Hepatocyte (in vitro differentiated cells): ENCODE measurements around the gene SERGEF. TPM values are rescaled to one million over a fixed set of nuclear protein-coding genes. Genes with fewer than 3 reads are reported as not detected.

Experiments
- DNase-seq: peaks from one replicate; pipeline ENCODE4 v3.0.0-alpha.2; 2016; ENCODE audit warnings: low spot score
- H2AFZ ChIP-seq: fragments of 200-600 bp; sonication (generic); 2 replicates; pipeline ENCODE4 v1.6.0; 2016; ENCODE audit warnings: antibody characterized with exemption, mild to moderate bottlenecking
- H3K27ac ChIP-seq: fragments of 200-600 bp; sonication (generic); 2 replicates; pipeline ENCODE4 v1.5.1; 2016; ENCODE audit warnings: mild to moderate bottlenecking
- H3K27me3 ChIP-seq: fragments of 200-600 bp; sonication (generic); 2 replicates; pipeline ENCODE4 v1.6.1; 2016
- H3K36me3 ChIP-seq: fragments of 200-600 bp; sonication (generic); replicated peaks from 2 replicates; pipeline ENCODE4 v1.5.1; 2016; ENCODE audit warnings: low read depth; ENCODE audit not compliant: insufficient read depth
- H3K4me1 ChIP-seq: fragments of 200-600 bp; sonication (generic); 2 replicates; pipeline ENCODE4 v1.5.1; 2016; ENCODE audit warnings: mild to moderate bottlenecking, moderate library complexity; ENCODE audit not compliant: insufficient read depth
- H3K4me2 ChIP-seq: fragments of 200-600 bp; sonication (generic); 2 replicates; pipeline ENCODE4 v1.6.0; 2016
- H3K4me3 ChIP-seq: fragments of 200-600 bp; sonication (generic); 2 replicates; pipeline ENCODE4 v1.5.1; 2016; ENCODE audit warnings: mild to moderate bottlenecking
- H3K79me2 ChIP-seq: fragments of 200-600 bp; sonication (generic); 2 replicates; pipeline ENCODE4 v1.6.0; 2017; ENCODE audit warnings: mild to moderate bottlenecking
- H3K9me2 ChIP-seq: fragments of 200-600 bp; sonication (generic); replicated peaks from 2 replicates; pipeline ENCODE4 v1.6.0; 2017; ENCODE audit warnings: mild to moderate bottlenecking; ENCODE audit not compliant: insufficient read depth
- H3K9me3 ChIP-seq: fragments of 200-600 bp; sonication (generic); 2 replicates; pipeline ENCODE4 v1.5.1; 2016; ENCODE audit warnings: low read depth, mild to moderate bottlenecking
- H4K20me1 ChIP-seq: fragments of 200-600 bp; sonication (generic); 2 replicates; pipeline ENCODE4 v1.6.0; 2016; ENCODE audit warnings: mild to moderate bottlenecking; ENCODE audit not compliant: insufficient read depth, poor library complexity, severe bottlenecking
- EZH2 ChIP-seq: fragments of 200-600 bp; sonication (generic); IDR thresholded peaks from 2 replicates; pipeline ENCODE4 v1.6.1; 2016; ENCODE audit warnings: antibody characterized with exemption, mild to moderate bottlenecking, borderline replicate concordance
- EZH2phosphoT487 ChIP-seq: fragments of 200-600 bp; sonication (generic); IDR thresholded peaks from one replicate; pipeline ENCODE4 v1.6.1; 2018; ENCODE audit warnings: antibody characterized with exemption, mild to moderate bottlenecking, low read depth, moderate library complexity; ENCODE audit not compliant: unreplicated experiment, severe bottlenecking
- WGBS: methylation state at CpG from one replicate; pipeline ENCODE4 v1.1.6; 2016; ENCODE audit warnings: low lambda C conversion rate; ENCODE audit errors: missing lambda C conversion rate; 5-methylcytosine and 5-hydroxymethylcytosine counted together
- polyA plus RNA-seq: library from polyadenylated mRNA; unstranded; fragments of >200 nt; fragmentation: Nextera tagmentation; extraction: Ambion mirVana; gene quantifications from 2 replicates; pipeline ENCODE4 v1.2.1, GENCODE V29; 2016
- total RNA-seq: library from RNA; depleted of rRNA; stranded (reverse); fragments of >200 nt; gene quantifications from 2 replicates; pipeline ENCODE4 v1.2.3, GENCODE V29; 2014
- TF ChIP-seq, protein P1 (sequence below): fragments of 200-600 bp; sonication (generic); IDR thresholded peaks from 2 replicates; pipeline ENCODE4 v1.5.1; 2016; ENCODE audit warnings: antibody characterized with exemption, mild to moderate bottlenecking; ENCODE audit not compliant: poor library complexity

SERGEF gene
- total and polyA plus RNA-seq, 2 experiments from 2014 or later = 21.7 to 28.7 TPM

DNA sequence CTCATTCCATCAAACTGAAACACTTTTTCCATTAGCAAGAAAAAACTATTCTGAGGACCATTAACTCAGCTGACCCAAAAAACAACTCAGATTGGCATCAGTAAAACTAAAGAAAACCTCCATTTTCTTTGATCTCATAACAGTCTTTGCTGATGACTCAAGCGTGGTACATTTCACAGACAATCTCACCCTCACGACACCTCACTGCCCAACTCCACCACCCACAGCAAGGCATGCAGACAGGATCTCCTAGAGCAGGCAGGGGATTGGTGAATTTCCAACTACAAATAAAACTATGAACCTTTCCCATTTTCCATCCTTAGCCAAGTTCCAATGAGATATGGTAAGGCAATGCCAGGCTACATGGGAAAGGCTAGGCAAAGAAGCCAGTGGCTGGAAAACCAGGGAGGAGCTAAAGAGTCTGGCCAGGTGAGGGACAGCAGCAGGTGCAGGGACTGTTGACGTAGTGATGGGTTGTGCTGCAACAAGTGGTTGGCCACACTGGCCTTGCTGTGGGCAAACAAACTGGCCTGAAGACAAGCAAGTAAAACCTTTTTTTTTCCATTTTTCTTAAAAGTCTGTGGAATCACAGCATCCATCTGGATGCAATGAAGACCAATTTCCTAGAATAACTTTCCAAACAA, 97.2 kb downstream of the SERGEF start:
- H3K27me3 ChIP-seq = no peaks in the 10 kb centered on the region
- H4K20me1 ChIP-seq = no peaks in the 10 kb centered on the region
- H3K9me3 ChIP-seq = no peaks in the 10 kb centered on the region
- H3K4me3 ChIP-seq = no peak overlapping the region
- no peaks in the 10 kb centered on the region for H3K36me3 ChIP-seq
- no peak for TF ChIP-seq EZH2
- TF ChIP-seq EZH2phosphoT487 = no peak
- TF ChIP-seq, protein P1, sequence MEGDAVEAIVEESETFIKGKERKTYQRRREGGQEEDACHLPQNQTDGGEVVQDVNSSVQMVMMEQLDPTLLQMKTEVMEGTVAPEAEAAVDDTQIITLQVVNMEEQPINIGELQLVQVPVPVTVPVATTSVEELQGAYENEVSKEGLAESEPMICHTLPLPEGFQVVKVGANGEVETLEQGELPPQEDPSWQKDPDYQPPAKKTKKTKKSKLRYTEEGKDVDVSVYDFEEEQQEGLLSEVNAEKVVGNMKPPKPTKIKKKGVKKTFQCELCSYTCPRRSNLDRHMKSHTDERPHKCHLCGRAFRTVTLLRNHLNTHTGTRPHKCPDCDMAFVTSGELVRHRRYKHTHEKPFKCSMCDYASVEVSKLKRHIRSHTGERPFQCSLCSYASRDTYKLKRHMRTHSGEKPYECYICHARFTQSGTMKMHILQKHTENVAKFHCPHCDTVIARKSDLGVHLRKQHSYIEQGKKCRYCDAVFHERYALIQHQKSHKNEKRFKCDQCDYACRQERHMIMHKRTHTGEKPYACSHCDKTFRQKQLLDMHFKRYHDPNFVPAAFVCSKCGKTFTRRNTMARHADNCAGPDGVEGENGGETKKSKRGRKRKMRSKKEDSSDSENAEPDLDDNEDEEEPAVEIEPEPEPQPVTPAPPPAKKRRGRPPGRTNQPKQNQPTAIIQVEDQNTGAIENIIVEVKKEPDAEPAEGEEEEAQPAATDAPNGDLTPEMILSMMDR = no peak
- H3K9me2 ChIP-seq = no peaks in the 10 kb centered on the region
- no peak overlapping the region for H2AFZ ChIP-seq
- no peaks in the 10 kb centered on the region for H3K4me1 ChIP-seq
- H3K4me2 ChIP-seq = no peak overlapping the region
- H3K27ac ChIP-seq = no peak overlapping the region
- DNase-seq = no peak
- whole genome bisulfite sequencing = 94% methylated on average over 3 of the region's 3 CpGs
- no peaks in the 10 kb centered on the region for H3K79me2 ChIP-seq

DNA sequence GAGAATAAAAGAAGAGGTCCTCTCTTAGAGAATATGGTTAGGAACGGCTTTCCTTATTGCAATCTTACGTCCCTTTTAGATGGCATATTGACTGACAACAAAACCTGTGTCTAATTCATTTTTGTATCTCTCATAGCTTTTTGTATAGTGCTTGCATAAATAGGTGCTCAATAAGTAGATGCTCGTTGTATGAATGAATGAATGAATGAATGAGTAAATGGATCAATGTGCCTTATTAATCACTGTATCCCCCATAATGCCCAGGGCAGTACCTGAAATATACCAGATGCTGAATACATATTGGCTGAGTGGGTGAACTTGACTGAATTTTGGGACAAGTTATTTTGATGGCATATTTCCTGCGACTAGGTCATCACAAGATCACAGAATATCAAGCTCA, 97.9 kb downstream of the SERGEF start:
- no peaks in the 10 kb centered on the region for H3K79me2 ChIP-seq
- DNase-seq = no peak
- no peaks in the 10 kb centered on the region for H4K20me1 ChIP-seq
- no peak overlapping the region for H3K4me2 ChIP-seq
- no peaks in the 10 kb centered on the region for H3K9me3 ChIP-seq
- WGBS = 92% methylated on average over 4 of the region's 4 CpGs
- no peaks in the 10 kb centered on the region for H3K27me3 ChIP-seq
- TF ChIP-seq EZH2phosphoT487 = no peak
- TF ChIP-seq, protein P1 = no peak
- H2AFZ ChIP-seq = no peak overlapping the region
- H3K4me1 ChIP-seq = no peaks in the 10 kb centered on the region
- H3K4me3 ChIP-seq = no peak overlapping the region
- no peak overlapping the region for H3K27ac ChIP-seq
- no peaks in the 10 kb centered on the region for H3K9me2 ChIP-seq
- H3K36me3 ChIP-seq = no peaks in the 10 kb centered on the region

DNA sequence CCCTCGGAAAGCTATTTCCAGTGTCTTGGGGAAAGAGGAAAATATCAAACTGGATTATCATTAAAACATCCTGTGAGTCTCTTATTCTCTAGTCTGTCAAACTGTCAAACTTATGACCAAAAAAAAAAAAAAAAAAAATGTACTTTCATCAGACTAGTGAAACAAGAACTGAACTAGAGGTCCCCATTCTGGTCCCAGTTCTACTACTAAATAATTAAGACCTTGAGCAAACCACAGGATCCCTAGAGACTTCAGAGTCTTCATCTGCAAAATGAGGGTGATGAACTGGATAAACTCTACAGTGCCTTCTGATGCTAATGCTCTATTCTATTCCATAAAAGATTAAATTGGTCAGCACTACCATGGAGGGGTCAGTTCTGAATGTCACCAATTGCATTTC, 105.8 kb downstream of the SERGEF start:
- no peaks in the 10 kb centered on the region for H3K36me3 ChIP-seq
- H3K27me3 ChIP-seq = no peaks in the 10 kb centered on the region
- H3K4me3 ChIP-seq = no peak overlapping the region
- DNase-seq = no peak
- H4K20me1 ChIP-seq = no peaks in the 10 kb centered on the region
- 100% methylated on average over 1 of the region's 1 CpG for WGBS
- no peak overlapping the region for H3K27ac ChIP-seq
- no peaks in the 10 kb centered on the region for H3K9me2 ChIP-seq
- H3K9me3 ChIP-seq = no peaks in the 10 kb centered on the region
- no peaks in the 10 kb centered on the region for H3K4me1 ChIP-seq
- no peaks in the 10 kb centered on the region for H3K79me2 ChIP-seq
- no peak overlapping the region for H2AFZ ChIP-seq
- TF ChIP-seq EZH2 (no peak), EZH2phosphoT487 (no peak)
- TF ChIP-seq, protein P1 = no peak
- no peak overlapping the region for H3K4me2 ChIP-seq

DNA sequence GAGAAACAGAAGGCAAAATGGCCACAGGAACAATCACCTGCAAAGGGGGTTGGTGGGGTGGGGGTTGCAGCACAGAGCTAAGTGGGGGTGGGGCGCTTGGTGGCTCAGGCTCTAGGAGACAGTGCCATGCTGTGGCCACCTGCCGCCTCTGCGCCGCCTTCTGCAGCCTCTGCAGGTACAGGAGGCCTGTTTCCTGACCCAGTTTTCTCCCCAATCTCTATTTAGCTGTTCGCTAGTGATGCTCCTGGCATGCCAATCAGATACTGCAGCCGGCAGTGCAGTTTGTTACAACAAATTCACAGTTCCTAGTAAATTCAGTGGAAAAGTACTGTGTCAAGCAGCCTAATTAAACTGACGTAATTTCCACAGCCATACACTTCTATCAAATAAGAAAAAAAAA, 106.4 kb downstream of the SERGEF start:
- Histone ChIP-seq H3K36me3 (no peaks in the 10 kb centered on the region), H3K9me3 (no peaks in the 10 kb centered on the region), H3K4me2 (no peak overlapping the region), H2AFZ (no peak overlapping the region), H3K9me2 (no peaks in the 10 kb centered on the region), H3K27me3 (no peaks in the 10 kb centered on the region), H4K20me1 (no peaks in the 10 kb centered on the region), H3K4me3 (no peak overlapping the region), H3K79me2 (no peaks in the 10 kb centered on the region), H3K27ac (no peak overlapping the region), H3K4me1 (no peaks in the 10 kb centered on the region)
- DNase-seq = peak; percentile 23
- 74% methylated on average over 7 of the region's 7 CpGs for WGBS
- TF ChIP-seq, protein P1 = peak; percentile 26
- TF ChIP-seq EZH2 = no peak
- no peak for TF ChIP-seq EZH2phosphoT487
